Measurements from ENCODE around the gene RASGRF2. TPM values are rescaled to one million over a fixed set of nuclear protein-coding genes. Genes with fewer than 3 reads are reported as not detected.

The RASGRF2 gene
- polyA plus RNA-seq, 1 donor from 2014 or later: 0.42 TPM

DNA sequence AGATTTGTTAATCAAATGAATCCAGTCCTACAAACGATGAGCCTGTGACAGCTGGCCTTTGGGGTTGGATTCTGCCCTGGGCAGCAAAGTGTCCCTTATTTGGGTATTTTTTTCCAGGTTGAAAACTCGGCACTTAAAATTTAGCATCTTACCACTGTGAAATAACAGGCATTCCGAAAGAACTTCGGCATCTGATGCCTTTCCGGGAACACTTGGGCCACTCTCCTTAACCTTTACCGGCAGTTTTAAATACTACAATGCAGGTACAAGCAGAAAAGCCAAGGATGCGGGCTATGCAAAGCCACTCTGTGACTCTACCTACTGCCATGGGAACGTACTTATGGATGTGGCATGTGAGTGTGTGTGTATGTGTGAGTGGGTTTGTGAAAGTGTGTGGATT is 1.0 kb upstream of the RASGRF2 start:
- Histone ChIP-seq H3F3A (ENCODE audit: insufficient read depth, low read length, poor library complexity, severe bottlenecking) (no peaks in the 10 kb centered on the region), H3K27ac (ENCODE audit: low read length) (no peak overlapping the region), H3K9me2 (ENCODE audit: insufficient read depth, low read length) (no peaks in the 10 kb centered on the region), H3K9me3 (ENCODE audit: low read length) (no peaks in the 10 kb centered on the region), H3K4me3 (ENCODE audit: low read length) (no peak overlapping the region), H3K36me3 (ENCODE audit: insufficient read depth, low read length) (no peaks in the 10 kb centered on the region), H3K4me2 (ENCODE audit: low read length) (no peak overlapping the region), H4K20me1 (ENCODE audit: insufficient read depth) (no peaks in the 10 kb centered on the region), H3K9ac (ENCODE audit: low read length) (no peak overlapping the region), H2AFZ (ENCODE audit: low read depth, low read length) (no peak overlapping the region), H3K27me3 (ENCODE audit: insufficient read depth, low read depth, low read length) (peaks cover 73% of the 10 kb centered on the region), H3K79me2 (replicated peaks; ENCODE audit: insufficient read depth, low read length) (no peaks in the 10 kb centered on the region)
- TF ChIP-seq RAD21 (conservative IDR thresholded peaks at IDR 0.05): no peak
- TF ChIP-seq MXI1 (conservative IDR thresholded peaks at IDR 0.05; ENCODE audit: poor library complexity, severe bottlenecking): no peak
- TF ChIP-seq EP300 (conservative IDR thresholded peaks at IDR 0.05; ENCODE audit: poor library complexity, severe bottlenecking): no peak
- TF ChIP-seq, protein P1, sequence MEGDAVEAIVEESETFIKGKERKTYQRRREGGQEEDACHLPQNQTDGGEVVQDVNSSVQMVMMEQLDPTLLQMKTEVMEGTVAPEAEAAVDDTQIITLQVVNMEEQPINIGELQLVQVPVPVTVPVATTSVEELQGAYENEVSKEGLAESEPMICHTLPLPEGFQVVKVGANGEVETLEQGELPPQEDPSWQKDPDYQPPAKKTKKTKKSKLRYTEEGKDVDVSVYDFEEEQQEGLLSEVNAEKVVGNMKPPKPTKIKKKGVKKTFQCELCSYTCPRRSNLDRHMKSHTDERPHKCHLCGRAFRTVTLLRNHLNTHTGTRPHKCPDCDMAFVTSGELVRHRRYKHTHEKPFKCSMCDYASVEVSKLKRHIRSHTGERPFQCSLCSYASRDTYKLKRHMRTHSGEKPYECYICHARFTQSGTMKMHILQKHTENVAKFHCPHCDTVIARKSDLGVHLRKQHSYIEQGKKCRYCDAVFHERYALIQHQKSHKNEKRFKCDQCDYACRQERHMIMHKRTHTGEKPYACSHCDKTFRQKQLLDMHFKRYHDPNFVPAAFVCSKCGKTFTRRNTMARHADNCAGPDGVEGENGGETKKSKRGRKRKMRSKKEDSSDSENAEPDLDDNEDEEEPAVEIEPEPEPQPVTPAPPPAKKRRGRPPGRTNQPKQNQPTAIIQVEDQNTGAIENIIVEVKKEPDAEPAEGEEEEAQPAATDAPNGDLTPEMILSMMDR (IDR thresholded peaks at IDR 0.05; ENCODE audit: poor library complexity, severe bottlenecking): no peak
- TF ChIP-seq, protein P2, sequence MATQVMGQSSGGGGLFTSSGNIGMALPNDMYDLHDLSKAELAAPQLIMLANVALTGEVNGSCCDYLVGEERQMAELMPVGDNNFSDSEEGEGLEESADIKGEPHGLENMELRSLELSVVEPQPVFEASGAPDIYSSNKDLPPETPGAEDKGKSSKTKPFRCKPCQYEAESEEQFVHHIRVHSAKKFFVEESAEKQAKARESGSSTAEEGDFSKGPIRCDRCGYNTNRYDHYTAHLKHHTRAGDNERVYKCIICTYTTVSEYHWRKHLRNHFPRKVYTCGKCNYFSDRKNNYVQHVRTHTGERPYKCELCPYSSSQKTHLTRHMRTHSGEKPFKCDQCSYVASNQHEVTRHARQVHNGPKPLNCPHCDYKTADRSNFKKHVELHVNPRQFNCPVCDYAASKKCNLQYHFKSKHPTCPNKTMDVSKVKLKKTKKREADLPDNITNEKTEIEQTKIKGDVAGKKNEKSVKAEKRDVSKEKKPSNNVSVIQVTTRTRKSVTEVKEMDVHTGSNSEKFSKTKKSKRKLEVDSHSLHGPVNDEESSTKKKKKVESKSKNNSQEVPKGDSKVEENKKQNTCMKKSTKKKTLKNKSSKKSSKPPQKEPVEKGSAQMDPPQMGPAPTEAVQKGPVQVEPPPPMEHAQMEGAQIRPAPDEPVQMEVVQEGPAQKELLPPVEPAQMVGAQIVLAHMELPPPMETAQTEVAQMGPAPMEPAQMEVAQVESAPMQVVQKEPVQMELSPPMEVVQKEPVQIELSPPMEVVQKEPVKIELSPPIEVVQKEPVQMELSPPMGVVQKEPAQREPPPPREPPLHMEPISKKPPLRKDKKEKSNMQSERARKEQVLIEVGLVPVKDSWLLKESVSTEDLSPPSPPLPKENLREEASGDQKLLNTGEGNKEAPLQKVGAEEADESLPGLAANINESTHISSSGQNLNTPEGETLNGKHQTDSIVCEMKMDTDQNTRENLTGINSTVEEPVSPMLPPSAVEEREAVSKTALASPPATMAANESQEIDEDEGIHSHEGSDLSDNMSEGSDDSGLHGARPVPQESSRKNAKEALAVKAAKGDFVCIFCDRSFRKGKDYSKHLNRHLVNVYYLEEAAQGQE (IDR thresholded peaks at IDR 0.05; ENCODE audit: borderline replicate concordance): no peak
- TF ChIP-seq POLR2AphosphoS5 (IDR thresholded peaks at IDR 0.05): no peak
- no peak for TF ChIP-seq TAF1 (IDR thresholded peaks at IDR 0.05; ENCODE audit: low read depth)
- no peak for TF ChIP-seq SMC3 (conservative IDR thresholded peaks at IDR 0.05; ENCODE audit: poor library complexity)
- no peak for TF ChIP-seq EZH2 (IDR thresholded peaks at IDR 0.05; ENCODE audit: borderline replicate concordance, insufficient read depth, low read length, poor library complexity, severe bottlenecking)

DNA sequence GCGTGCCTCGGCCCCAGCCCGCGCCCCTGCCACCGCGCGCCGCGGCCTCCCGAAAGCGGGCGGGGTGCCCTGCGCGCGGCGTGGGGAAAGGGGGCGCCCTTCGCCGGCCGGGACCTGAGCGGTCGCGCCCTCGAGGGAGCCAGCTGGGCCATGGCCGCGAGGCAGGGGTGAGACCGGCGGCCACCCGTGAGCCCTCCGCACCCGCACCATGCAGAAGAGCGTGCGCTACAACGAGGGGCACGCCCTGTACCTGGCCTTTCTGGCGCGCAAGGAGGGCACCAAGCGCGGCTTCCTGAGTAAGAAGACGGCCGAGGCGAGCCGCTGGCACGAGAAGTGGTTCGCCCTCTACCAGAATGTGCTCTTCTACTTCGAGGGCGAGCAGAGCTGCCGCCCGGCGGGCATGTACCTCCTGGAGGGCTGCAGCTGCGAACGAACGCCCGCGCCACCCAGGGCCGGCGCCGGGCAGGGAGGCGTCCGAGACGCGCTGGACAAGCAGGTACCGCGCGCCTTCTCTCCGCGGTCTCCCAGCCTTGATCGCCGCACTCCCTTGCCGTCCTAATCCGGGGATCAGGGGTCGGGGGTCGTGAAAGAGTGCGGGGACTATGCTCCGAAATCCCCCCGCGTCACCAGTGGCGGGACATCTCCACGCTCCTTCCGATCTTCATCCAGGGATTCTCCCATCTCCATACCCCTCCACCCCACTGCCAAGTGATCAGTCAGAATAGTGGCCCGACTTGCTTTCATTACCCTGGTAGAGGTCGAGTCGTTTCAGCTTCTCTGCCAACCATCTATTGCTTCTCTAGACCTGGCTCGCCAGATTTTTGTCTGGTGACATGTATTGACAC is 590 bp downstream of the RASGRF2 start:
- TF ChIP-seq RAD21 (conservative IDR thresholded peaks at IDR 0.05): no peak
- TF ChIP-seq TAF1 (IDR thresholded peaks at IDR 0.05; ENCODE audit: low read depth): no peak
- no peak for TF ChIP-seq MXI1 (conservative IDR thresholded peaks at IDR 0.05; ENCODE audit: poor library complexity, severe bottlenecking)
- TF ChIP-seq, protein P1 (IDR thresholded peaks at IDR 0.05; ENCODE audit: poor library complexity, severe bottlenecking): peak; percentile 16
- TF ChIP-seq SMC3 (conservative IDR thresholded peaks at IDR 0.05; ENCODE audit: poor library complexity): no peak
- no peak for TF ChIP-seq POLR2AphosphoS5 (IDR thresholded peaks at IDR 0.05)
- TF ChIP-seq EZH2 (IDR thresholded peaks at IDR 0.05; ENCODE audit: borderline replicate concordance, insufficient read depth, low read length, poor library complexity, severe bottlenecking): peak; percentile 29
- no peak for TF ChIP-seq EP300 (conservative IDR thresholded peaks at IDR 0.05; ENCODE audit: poor library complexity, severe bottlenecking)
- Histone ChIP-seq H3K36me3 (ENCODE audit: insufficient read depth, low read length) (no peaks in the 10 kb centered on the region), H3K9me2 (ENCODE audit: insufficient read depth, low read length) (no peaks in the 10 kb centered on the region), H3K27ac (ENCODE audit: low read length) (no peak overlapping the region), H3K4me2 (ENCODE audit: low read length) (no peak overlapping the region), H3K4me3 (ENCODE audit: low read length) (peak overlapping the region; percentile 66), H3K9me3 (ENCODE audit: low read length) (no peaks in the 10 kb centered on the region), H2AFZ (ENCODE audit: low read depth, low read length) (no peak overlapping the region), H3K79me2 (replicated peaks; ENCODE audit: insufficient read depth, low read length) (no peaks in the 10 kb centered on the region), H3K27me3 (ENCODE audit: insufficient read depth, low read depth, low read length) (peaks cover 76% of the 10 kb centered on the region), H3F3A (ENCODE audit: insufficient read depth, low read length, poor library complexity, severe bottlenecking) (no peaks in the 10 kb centered on the region), H4K20me1 (ENCODE audit: insufficient read depth) (no peaks in the 10 kb centered on the region), H3K9ac (ENCODE audit: low read length) (no peak overlapping the region)
